ENCODE measurements around the gene DKC1.

DKC1 gene

DNA sequence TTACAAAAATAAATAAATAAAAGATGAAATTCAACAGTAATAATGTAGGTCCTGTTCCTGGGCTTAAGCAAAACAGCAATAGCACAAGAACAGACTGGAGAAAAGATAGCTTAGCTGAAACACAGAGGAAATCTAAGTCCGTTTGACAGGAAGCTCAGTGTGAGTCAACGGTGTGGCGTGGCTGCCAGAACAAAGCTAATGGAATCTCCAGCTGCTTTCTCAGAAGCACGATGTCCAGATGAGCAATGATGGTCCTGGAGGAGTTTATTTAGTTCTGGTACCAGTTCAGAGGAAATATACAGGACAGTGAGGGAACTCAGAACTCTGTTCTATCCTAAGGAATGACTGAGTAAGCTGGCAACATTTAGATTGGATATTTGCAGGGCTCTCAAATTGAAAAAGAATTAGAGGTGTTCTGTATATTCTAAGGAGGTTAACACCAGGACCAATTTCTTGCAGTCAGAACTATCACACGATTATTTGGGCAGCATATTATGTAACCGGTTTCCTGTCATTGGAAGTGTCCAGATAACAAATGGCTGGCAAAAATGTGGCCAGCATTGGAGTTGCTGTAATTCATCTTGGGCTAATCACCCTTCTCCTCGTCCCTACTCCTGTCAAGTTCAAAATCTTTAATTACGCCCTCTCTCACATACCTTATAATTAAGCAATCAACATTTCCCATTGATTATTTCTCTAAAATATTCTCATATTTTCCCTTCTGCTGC is 24.5 kb upstream of the DKC1 start:
- DNase-seq, result no peak

DNA sequence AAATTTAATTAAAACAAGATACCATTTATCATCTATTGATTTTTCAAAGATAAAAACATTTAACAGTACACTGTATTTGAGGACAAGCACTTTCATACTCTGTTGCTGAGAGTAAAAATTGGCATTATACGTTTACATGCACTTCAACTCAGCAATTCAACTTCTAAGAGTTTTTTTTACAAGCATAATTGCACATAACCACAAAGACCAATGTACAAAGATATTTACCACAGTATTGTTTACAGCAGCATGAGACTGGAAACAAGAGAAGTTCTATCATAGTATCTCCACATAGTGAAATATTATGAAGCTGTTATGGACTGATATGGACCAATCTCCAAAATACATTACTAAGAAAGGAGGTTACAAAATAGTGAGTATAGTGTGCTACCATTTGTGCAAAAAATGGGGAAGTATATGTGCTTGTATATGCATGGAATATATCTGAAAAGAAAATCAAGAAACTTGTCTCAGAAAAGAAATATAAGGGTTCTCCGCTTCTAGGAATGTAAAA is 22.7 kb upstream of the DKC1 start:
- DNase-seq, result no peak

DNA sequence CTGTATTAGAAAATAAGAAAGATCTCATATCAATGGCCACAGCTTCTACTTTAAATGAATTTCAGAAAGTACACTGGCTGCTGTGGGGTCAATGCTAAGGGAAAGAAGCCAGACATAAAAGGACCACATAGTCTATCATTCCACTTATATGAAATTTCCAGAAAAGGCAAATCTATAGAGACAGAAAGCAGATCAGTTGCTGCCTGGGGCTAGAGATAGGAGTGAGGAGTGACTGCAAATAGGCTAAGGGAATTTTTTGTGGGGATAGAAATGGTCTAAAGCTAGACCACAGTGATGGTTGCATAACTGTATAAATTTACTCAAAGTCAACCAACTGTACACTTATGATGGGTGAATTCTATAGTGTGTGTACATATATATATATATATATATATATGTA is 20.1 kb upstream of the DKC1 start:
- DNase-seq, result no peak

DNA sequence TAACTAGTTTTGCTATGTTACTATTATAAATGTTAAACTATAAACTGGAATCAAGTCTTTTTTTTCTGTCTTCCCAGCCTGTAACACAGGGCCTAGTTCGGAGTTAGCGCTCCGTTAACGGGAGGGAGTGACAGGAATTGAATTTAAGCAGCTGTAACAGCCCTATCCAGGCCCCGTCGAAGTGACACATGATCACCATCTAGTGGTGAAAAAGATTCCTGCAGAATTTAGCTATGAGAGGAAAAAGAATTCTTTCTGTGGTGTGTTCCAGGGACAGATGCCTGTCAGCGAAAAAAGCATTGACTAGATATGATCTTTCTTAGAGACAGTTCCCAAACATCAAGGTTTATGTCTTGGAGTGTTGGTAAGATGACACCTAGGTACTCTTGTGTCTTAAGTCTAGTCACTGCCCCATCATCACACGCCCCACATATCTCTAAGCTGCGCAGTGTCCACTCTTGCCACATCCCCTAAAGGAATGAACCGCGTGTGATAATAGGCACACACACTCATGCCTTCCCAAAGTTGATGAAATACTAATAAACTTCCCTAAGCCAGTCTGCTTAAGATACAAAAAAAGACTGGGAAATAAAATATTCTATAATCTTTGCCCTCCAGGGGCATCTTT is 13.8 kb upstream of the DKC1 start:
- DNase-seq, result no peak

DNA sequence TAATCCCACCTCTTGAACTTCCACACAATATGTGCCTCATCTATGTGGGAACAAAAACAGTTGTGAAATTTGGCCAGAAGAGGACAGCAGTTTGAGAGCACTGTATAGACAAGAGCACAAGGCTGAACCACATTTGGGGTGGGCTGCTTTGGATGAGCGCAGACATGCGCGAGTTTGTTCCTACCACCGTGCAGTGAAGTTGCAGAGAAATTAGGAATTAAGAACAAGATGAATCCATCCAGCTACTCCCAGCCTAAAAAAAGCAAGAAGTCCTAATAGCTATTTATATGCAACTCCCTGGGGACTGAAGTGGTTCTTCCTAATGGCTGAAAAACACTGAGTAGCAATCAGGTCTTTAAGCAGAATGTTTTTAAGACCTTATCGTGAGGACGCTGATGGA is 12.8 kb upstream of the DKC1 start:
- DNase-seq, result no peak

DNA sequence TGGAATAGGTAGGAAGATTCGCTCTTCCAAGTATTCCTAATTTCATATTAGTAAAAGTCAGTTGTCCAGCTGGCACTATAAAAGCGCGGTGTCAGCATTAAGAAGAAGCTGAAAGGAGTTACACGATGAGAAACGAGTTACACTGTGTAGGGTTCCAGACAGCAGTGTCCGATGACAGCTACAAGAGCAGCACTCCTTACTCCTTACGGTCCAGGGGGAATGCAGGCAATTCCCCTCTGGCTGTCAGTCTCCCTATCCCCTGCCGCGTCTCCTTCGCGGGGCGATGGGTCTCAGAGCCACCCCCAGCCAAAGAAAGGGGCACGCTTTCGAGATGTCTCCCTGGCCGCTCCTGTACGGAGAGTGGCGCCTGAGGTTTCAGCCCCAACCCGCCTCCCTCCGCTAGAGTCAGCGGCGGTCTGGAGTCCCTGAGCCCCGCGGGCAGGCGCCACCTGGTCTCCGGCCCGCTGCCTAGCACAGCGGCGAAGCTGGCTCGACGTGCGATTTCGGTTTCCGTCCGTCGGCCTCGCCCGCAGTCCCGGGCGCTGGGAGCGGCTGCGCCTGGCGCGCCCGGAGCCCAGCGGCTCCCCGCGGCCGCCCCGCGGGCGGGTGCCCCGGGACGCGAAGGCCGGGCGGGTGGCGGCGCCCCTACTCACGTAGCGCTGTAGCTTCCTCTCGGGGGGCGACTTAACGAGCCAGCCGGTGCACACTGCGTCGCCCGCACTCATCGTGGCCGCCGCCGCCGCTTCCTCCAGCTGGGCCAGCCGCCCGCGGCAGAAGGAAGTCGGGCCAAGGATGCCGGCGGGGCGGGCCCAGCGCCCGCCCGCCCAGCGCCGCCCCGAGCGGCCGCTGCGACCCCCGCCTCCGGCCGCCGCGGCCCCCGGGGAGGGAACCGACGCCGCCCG is 12.1 kb upstream of the DKC1 start, which contains the start of gene GAB3:
Gene GAB3, minus strand, starts transcription at position 777 of the 902 bp plus-strand sequence. Its CDS starts 52 bp downstream, at position 725.
- peak; percentile 56 for DNase-seq

DNA sequence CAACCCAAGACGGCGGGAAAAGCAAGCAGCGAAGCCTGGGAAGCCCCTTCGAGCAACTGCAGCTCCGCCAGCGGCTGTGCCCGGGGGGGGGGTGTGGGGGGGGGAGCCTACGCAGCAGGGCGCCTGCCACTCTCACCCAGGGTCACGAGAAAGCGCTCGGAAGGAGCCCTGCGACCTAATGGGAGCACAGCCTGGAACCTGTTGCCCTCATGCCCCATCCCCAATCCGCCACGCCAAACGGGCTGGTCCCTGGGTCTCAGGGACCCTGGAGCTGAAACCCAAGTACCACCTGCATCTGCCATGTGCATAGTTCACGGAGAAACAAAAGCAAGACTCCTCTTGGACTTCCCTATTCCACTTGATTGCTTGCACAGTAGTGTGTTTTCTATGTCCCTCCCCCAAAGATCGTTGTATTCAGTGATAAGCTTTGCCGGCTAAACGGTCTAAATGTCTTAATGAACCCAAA is 11.4 kb upstream of the DKC1 start:
- DNase-seq, result no peak

DNA sequence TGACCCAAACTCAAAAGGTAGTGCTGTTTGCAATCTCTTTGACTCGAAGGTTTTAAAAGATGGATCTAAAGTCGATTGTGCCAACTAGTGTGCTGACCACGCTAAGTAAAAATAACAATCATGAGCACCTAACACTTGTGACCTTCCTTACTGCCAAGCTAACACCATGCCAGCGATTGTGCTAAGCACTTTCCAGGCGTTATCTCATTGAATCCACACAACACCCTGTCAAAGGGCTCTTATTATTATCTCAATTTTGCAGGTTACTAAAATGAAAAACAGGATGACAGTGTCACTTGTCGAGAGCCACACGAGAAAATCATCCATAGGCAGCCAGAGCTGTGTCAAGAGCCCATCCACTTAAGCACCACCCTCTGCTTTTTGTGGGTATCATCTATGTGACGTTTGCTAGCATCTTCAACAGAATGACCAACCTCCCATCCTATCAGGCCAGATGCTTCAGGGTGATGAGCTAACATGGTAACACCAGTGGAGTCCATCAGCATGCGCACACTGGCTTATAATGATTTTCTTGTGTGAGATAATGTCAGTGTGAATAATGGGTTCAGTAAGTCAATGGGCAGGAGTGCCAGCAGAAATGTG is 10.9 kb upstream of the DKC1 start:
- no peak for DNase-seq

DNA sequence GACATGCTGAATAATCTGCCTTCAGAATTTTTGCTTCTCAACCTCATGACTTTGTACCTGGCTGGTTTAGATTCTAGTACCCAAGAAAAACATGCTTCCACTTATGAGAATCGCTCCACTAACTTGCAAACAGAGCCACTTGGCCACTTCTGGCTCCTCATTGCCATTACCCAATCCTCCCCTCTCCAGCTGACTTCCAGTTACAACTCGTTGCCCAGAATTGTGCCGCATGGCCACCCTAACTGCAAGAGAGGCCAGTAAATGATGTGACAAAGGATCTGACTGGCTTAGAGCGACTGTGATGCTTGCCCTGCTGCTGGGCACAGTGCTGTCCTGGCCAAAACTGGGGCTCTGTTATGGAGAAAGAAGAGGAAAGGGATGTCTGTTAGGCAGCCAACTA is 4.0 kb upstream of the DKC1 start:
- no peak for DNase-seq

DNA sequence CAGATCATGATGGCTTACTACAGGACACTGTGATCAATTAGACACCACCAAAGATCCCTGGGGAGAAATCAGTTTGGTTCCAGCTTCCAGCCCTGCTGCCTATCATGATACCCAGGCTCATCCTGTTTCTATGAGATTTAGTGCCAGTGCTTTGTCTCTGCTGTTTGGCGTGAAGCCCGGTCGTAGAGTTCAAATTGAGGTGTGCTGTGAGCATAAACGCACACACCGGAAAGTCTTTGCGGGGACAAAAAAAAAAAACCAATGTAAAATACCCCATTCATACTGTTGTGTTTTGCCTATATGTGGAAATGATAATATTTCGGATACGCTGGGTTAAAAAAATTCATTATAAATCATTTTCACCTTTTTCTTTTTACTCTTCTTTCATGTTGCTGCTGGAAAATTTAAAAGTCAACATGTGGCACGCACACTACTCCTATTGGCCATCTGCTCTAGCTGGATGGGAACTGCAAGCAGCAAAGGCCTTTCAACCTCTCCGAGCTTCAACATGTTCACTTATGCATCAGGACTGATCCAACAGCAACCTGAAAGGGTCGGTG is 607 bp upstream of the DKC1 start:
- DNase-seq, result no peak

DNA sequence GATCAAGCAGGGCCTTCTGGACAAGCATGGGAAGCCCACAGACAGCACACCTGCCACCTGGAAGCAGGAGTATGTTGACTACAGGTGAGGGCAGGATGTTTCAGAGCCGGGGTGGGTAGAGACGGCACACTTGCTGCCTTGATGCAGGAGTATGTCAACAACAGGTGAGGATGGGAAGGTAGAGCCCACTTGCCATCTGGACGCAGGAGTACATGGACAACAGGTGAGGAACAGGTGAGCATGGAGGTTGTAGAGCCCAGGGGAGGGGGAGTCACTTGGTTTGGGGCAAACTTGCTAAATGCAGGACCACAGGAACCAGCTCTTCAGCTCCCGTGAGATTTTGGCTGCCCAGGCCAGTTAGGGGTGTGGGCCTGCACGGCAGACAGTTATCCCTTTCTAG is 12.0 kb downstream of the DKC1 start:
- DNase-seq, result no peak

DNA sequence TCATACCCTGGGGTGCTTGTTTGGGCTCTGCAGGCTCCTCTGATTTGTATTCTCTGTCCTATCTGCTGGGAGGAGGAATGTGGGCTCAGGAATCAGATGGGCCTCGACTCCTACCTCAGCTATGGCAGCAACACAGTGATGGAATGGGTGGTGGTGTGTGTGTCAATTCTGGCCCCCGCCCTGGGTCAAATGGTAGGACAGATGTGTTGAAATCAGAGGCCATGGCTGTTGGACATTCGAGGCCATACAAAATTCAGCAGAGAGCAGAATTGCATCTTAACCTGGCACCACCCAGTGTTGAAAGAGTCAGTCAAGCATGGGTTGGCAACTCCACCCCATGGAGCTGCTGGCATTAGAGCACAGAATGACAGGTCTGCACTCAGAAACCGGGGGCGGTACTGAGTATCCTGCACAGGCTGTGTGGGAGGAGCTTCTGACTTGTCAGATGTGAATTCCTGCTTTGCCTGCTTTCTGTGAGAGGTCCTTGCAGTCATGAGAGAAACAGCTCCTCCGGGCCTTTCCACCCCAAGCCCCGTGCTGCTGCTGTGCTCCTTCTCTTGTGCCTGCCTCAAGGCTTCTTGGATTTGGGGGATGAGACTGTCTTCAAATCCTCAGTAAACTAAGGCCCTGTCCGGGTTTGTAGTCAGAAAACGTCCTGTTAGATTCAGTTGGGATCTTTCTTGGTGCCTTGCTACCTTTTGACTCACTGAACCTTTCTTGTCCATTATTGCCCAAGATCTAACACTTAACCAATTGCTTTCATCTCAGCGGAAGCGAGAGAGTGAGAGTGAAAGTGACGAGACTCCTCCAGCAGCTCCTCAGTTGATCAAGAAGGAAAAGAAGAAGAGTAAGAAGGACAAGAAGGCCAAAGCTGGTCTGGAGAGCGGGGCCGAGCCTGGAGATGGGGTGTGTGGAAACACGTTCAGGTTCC is 13.0 kb downstream of the DKC1 start:
- DNase-seq, result no peak

DNA sequence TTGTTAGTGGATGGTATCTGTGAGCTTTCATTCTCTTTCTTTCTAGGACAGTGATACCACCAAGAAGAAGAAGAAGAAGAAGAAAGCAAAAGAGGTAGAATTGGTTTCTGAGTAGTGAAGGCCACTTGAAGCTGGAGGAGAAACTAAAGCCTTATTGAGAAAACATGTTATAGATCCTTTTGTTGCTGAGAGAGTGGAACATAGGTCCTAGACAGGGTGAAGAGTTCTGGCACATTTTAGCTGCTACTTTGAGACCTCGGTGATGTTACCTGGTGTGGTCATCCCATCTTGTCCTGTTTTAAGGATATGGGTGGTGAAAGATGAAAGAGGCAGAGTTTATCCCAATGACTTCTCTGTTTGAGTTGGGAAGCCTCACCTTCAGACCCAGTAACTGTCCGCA is 14.1 kb downstream of the DKC1 start:
- DNase-seq, result no peak

DNA sequence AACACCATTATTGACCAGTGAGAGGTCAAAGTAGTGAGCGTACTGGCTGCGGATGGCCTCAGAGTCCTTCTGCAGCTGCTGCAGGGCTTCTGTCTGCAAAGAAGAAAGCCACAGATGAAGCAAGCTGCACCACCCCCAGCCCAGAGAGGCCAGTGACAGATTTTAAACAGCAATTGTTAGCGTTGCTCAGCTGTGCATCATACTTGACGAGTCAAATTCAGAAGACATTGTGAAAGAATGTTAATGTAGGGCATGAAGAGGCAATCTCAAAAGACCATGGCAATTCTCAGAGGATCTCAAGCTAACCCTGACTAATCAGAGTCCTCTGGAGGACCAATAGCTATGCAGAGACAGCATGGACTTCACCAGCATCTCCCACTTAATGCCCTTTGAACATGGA is 16.6 kb downstream of the DKC1 start:
- no peak for DNase-seq

DNA sequence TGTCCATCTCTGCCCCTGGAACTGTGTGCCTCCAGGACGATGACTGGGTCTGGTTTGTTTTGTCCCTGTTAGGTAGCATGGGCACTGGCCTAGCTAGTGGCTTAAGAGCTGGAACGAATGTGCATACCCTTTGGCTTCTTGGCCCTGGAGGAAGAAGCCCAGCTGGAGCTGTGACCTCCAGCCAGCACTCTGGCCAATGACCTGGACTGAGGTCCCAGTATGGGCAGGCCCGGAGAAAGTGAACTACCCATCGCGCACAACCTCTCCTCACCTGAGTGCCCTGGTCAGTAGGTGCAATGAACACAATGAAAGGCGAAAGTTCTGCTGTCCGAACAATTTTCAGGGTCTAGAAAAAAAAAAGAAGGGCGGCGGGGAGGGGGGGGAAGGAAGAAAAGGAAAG is 18.3 kb downstream of the DKC1 start:
- DNase-seq, result no peak

DNA sequence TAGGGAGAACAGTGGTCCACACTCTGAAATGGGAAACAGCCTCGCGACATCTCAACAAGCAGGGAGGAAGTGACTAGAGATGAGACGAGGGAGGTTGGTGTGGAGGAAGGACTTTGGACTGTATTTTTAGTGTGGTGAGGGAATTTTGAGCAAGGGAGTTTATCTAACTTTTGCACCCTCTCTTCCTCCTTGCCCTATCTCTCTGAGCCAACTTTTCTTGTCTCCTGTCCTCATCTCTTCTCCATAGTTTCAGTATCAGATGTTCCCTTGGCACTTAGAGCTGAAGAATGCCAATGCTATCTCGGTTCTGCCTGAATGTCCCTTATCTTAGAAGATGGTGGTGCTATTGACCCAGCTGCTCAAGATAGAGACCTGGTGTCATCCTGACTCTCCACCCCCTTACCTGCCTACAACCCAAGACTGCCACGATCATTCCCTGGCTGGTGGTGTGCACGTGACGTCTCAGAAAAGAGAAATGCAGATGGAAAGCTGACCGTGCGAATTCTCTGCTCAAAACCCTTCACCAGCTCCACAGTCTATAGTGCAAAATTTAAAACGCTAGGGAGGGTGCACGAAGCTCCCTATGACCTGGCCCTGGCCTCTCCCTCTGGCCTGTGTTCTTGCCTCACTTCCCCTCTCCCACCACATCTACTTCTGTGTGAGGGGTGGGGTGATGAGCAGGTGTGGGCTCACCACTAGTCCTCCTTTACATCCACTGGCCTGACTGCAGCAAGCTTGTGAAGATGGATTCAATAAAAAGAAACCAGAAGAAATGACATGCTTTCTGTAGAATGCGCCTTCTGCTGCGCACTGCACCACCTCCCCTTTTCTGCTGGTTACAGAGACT is 21.7 kb downstream of the DKC1 start:
- no peak for DNase-seq

DNA sequence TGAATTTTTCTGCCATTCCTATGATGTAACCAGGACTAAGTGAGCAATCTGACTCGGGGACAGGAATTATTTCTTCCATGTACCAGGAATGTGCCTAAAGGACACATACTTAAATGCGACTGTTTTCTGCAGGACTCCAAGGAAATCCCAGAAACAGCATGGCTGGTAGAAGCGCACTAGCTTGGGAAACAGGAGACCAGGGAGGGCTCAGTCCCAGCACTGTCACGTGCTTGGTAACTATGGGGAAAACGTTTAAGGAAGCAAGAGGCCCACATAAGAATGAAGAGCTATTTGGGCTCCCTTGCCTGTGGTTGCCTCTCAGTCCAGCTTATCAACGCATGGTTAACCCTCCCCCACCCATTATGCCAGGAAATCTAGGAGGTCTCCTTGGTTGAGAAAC is 23.1 kb downstream of the DKC1 start:
- DNase-seq, result no peak

DNA sequence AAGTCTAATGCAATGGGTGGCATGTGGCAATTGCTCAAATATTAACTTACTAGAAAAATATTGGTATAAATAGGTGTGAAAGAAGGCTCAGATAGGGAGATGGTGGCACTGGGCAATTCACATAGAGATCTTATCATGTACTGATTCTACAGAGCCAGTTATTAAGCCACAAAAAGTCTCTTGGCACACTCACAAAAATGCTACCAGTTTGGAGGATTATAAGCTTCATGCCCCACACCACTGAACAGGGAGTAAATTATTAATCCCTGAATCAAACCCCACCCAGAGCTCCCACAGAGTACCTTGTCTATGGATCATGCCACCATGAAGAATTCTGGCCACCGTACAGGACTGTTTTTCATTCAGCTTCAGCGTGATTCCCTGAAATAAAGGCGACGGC is 28.8 kb downstream of the DKC1 start:
- no peak for DNase-seq

DNA sequence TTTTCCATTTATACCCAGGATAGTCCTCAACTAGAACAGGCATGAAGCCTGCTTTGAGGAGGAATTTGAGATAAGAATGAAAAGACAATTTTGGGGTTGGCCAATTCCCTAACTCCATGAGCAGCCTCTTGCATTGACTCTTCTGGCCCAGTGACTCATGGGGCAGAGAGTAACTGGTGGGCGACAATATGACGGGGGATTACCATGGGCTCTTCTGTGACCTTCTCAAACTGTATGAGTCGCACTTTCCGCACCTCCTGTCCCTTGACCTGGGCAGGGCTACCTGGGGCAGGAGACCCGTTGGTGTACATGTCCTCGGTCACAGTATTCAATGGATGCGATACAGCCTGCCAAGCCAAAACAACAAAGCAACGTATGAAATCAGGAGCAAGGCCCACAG is 29.3 kb downstream of the DKC1 start:
- DNase-seq, result no peak

DNA sequence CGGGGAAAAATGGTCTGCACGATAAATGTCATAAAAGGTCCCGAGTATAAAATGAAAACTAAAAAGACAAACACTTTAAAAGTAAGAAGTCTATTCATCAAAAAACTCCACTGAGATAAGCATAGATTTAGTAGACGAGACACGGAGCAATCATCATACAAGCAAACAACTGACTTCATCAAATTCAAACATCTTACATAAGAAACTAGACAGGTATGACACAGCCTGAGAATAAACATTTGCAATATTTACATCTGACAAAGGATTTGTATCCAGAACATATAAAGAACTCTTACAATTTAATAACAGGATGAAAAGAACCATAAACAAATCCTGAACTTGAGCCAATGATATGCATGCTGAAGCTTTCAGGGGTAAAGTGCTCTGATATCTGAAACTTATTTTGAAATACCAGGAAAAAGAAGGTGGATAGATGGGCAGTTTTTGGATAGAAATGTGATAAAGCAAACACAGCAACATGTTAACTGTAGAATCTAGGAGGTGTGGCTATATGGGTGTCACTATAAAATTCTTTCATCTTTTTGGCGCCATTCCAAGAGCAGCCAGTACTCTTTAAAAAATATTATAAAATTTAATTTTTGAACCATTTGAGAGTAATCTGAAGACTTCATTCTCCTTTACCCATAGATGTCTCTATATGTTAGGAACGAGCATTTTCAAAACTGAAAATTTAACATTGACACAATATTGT is 30.6 kb downstream of the DKC1 start:
- no peak for DNase-seq
